GM19238 (cell line): ENCODE results near the gene MCF2L2.

Experiments
- DNase-seq: peaks from one replicate; pipeline ENCODE4 v3.0.0; 2011; ENCODE audit warnings: low spot score; ENCODE audit not compliant: insufficient read length

Gene MCF2L2

GRCh38 chr3:183327343-183327742 lies 101.1 kb downstream of the MCF2L2 start:
- DNase-seq = no peak

DNA sequence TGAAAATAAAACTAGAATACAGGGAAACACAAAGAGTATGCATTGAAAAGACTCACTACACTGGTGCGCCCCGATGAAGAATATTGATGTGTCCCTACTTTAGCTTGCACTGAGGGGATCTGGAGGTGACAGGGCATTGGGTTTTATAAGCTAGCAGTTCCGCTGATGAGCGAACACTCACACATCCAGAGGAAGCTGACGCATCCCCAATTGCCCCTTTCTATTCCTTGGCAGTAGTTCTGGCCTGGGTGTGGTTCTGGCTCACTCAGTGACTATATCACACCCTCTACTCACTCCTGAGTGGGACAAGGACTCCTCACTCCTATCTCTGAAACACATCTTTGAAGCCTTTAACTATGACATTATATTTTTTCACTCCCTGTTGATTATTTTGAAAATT lies 104.3 kb downstream of the MCF2L2 start:
- no peak for DNase-seq

- DNase-seq = no peak
Measured at GRCh38 chr3:183319371-183319770, 109.0 kb downstream of the MCF2L2 start.

GRCh38 chr3:183318877-183319276 lies 109.5 kb downstream of the MCF2L2 start:
- DNase-seq = no peak

GRCh38 chr3:183317886-183318865 lies 110.2 kb downstream of the MCF2L2 start:
- DNase-seq = no peak

- no peak for DNase-seq
Measured at GRCh38 chr3:183317271-183317670, 111.1 kb downstream of the MCF2L2 start.

- no peak for DNase-seq
Measured at GRCh38 chr3:183315739-183316138, 112.7 kb downstream of the MCF2L2 start.

DNA sequence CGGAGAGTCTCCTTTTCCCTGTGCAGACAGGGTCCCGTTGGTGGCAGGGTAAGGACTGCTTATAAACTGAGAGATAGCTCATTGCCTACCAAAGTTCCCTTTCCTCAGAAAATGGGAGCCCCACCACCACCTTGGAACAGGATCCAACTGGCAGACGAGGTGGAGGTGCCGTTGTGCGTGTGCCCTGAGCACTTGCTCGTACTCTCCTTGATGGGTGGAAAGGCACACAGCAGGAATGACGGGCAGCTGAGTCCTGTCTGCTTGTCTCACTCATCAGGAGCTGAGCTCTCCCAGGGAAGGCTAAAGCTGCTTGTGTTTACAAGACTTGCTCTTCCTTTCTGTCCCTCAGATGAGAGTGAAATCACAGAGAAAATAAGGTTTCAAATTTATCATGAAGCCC lies 114.7 kb downstream of the MCF2L2 start:
- no peak for DNase-seq

GRCh38 chr3:183313351-183313750 lies 115.1 kb downstream of the MCF2L2 start:
- DNase-seq = no peak

- DNase-seq = no peak
Measured at GRCh38 chr3:183312433-183312832, 116.0 kb downstream of the MCF2L2 start.

DNA sequence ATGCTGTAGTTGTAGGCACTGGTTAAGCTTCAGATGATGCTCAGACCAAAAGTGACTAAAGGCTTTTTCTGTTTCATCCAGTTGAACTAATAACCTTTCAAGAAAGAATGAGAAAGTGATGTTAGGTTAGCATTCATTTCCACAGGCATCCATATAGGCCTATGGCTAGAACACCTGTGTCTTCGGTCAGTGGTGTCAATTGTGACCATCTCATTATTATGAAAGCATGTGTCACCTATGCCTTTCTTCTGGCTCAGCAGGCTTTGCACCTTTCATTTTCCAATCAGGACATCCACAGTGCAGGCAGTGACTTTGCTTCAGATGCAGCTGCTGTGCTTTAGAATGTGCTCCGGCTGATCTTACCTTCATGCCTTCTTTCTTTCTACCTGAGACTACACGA lies 117.5 kb downstream of the MCF2L2 start:
- no peak for DNase-seq

DNA sequence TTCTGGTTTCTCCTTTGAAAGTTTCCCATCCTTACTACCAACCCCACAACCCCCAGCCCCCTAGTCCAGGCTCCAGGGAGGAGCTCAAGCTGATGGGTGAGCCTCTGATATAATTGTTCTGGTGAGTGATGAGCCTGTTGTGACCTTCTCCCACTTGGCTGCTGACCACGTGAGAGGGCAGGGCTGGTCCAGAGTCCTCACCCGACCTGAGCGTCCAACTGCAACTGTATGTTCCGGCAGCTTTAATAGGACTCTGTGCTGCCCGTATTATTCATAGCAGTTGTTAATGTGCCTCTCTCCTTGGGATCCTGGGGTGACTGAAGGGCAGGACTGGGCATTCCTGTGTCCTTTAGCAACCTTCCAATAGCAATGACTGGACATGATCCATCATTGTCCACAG lies 119.1 kb downstream of the MCF2L2 start:
- no peak for DNase-seq

- DNase-seq = no peak
Measured at GRCh38 chr3:183308751-183309150, 119.7 kb downstream of the MCF2L2 start.

DNA sequence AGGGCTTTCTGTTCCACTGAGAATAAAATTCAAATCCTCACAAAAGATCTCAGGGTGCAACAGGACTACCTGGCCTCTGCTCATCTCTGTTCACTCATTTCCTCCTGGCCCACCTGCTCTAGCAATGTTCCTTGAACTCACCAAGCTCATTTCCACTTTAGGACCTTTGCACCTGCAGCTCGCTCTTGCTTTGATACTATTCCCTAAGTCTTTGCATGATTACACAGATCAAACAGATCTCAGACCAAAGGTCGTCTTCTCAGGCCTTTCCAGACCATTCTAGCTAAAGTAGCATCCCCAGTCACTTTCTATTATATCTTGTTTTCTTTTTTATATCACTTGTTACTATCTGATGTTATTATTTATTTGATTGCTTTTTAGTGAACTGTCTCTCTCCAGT lies 120.7 kb downstream of the MCF2L2 start:
- DNase-seq = no peak

DNA sequence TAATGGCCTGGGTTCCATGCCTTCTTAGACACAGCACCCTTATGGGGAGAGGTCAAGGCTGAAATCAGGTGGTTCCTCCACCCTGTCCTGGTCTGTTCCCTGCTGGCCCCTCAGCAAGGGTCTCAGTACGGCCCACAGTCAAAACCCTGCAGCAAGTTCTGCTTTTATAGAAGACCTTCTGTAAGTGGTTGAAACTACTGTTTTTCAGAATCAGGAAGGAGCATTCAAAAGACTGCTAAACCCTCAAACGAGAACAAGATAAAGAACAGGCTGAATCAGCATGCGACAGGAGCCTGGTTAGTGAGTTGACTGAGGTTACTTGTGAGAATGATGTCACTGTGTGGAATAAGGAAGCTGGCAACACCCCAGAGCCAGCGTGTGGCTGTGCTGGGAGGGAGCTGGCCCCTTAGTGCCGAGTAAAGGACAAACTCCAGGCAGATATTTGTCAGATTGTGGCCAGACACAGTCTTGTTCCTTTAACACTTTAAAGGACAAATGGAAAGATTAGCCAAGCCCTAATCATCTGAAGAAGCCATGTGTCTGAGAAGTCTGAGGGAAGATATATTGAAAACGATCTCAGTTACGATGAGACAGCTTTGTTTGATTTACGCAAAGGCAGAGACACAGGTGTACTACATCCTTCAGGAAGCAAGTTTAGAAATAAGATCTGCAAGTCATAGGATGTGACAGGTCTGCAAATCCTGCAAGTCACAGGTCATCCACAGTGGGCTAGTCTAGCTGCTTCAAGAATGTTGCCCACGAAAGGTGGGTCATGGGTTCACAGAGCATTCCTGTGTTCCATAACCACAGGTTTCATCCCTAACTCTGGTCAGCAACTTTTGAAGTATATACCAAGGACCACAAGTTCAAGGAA lies 121.4 kb downstream of the MCF2L2 start:
- no peak for DNase-seq

- DNase-seq = no peak
Measured at GRCh38 chr3:183303690-183304089, 124.7 kb downstream of the MCF2L2 start.

GRCh38 chr3:183301937-183302580 lies 126.4 kb downstream of the MCF2L2 start:
- DNase-seq = no peak

GRCh38 chr3:183300996-183301562 lies 127.3 kb downstream of the MCF2L2 start:
- DNase-seq = no peak

- DNase-seq = no peak
Measured at GRCh38 chr3:183299976-183300375, 128.4 kb downstream of the MCF2L2 start.

GRCh38 chr3:183298701-183299153 lies 129.7 kb downstream of the MCF2L2 start:
- no peak for DNase-seq

GRCh38 chr3:183296944-183297343 lies 131.5 kb downstream of the MCF2L2 start:
- DNase-seq = no peak
